Measurements from ENCODE around the gene CDH4. TPM values are rescaled to one million over a fixed set of nuclear protein-coding genes. Genes with fewer than 3 reads are reported as not detected.

CDH4 gene
- total RNA-seq, 1 experiment from 2014 or later: not detected

GRCh38 chr20:61763740-61764400 lies 511.8 kb downstream of the CDH4 start:
- no TSS peak for BruUV-seq (replicated peaks)
- H3K27me3 ChIP-seq (ENCODE audit: control insufficient read depth, insufficient read depth, low read length): peaks cover 16% of the 10 kb centered on the region
- in situ Hi-C loops (cut with HindIII; ENCODE audit: low pct_unique_long_range_greater_than_20kb, low sequenced_read_pairs): no loop called here

DNA sequence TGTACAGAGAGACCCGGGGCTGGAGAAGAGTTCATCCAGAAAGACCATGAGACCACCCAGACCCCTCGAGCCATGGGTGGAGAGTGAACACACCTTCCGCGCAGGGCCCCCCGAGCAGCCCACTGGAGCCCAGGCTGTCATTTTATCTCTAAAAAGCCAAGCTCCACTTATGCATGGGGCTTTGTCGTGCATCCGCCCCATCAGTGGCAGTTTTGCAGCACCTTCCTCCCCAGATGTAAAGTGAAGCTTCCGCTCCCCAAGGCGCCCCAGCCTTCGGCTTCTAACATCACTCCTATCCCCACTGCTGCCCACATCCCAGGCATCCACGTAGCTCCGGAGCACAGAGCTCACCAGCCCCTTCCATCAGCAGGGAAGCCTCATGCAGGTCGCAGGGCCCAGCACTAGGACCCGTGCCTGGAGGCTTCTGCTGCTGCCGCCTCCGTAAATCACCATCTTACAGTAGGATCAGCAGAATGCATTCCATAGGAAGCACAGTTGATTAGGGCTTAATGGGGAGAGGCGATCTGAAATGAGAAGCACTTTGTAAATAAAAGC lies 512.5 kb downstream of the CDH4 start:
- POLR2A ChIA-PET: no interaction called here
- DNase-seq (ENCODE audit: low read depth, low spot score): no peak
- in situ Hi-C loops (cut with HindIII; ENCODE audit: low pct_unique_long_range_greater_than_20kb, low sequenced_read_pairs): no loop called here

More at GRCh38 chr20:61763740-61764400, 511.8 kb downstream of the CDH4 start:
- intact Hi-C loops (cut with micrococcal nuclease; ENCODE audit: unreplicated experiment): no loop called here
- ChIA-PET CTCF (no interaction called here), POLR2A (no interaction called here)
- TF ChIP-seq POLR2AphosphoS5 (IDR thresholded peaks at IDR 0.05; ENCODE audit: low read depth, low read length) (no peak), TCF7L2 (IDR thresholded peaks at IDR 0.05; ENCODE audit: low read depth, low read length) (no peak), SIN3A (IDR thresholded peaks at IDR 0.05; ENCODE audit: borderline replicate concordance, insufficient read depth, low read depth, low read length) (no peak)
- TF ChIP-seq, protein P1, sequence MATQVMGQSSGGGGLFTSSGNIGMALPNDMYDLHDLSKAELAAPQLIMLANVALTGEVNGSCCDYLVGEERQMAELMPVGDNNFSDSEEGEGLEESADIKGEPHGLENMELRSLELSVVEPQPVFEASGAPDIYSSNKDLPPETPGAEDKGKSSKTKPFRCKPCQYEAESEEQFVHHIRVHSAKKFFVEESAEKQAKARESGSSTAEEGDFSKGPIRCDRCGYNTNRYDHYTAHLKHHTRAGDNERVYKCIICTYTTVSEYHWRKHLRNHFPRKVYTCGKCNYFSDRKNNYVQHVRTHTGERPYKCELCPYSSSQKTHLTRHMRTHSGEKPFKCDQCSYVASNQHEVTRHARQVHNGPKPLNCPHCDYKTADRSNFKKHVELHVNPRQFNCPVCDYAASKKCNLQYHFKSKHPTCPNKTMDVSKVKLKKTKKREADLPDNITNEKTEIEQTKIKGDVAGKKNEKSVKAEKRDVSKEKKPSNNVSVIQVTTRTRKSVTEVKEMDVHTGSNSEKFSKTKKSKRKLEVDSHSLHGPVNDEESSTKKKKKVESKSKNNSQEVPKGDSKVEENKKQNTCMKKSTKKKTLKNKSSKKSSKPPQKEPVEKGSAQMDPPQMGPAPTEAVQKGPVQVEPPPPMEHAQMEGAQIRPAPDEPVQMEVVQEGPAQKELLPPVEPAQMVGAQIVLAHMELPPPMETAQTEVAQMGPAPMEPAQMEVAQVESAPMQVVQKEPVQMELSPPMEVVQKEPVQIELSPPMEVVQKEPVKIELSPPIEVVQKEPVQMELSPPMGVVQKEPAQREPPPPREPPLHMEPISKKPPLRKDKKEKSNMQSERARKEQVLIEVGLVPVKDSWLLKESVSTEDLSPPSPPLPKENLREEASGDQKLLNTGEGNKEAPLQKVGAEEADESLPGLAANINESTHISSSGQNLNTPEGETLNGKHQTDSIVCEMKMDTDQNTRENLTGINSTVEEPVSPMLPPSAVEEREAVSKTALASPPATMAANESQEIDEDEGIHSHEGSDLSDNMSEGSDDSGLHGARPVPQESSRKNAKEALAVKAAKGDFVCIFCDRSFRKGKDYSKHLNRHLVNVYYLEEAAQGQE (IDR thresholded peaks at IDR 0.05; ENCODE audit: insufficient read depth in 1 of 2, low read depth in 2 of 2, low read length in 1 of 2): no peak
- TF ChIP-seq, protein P2, sequence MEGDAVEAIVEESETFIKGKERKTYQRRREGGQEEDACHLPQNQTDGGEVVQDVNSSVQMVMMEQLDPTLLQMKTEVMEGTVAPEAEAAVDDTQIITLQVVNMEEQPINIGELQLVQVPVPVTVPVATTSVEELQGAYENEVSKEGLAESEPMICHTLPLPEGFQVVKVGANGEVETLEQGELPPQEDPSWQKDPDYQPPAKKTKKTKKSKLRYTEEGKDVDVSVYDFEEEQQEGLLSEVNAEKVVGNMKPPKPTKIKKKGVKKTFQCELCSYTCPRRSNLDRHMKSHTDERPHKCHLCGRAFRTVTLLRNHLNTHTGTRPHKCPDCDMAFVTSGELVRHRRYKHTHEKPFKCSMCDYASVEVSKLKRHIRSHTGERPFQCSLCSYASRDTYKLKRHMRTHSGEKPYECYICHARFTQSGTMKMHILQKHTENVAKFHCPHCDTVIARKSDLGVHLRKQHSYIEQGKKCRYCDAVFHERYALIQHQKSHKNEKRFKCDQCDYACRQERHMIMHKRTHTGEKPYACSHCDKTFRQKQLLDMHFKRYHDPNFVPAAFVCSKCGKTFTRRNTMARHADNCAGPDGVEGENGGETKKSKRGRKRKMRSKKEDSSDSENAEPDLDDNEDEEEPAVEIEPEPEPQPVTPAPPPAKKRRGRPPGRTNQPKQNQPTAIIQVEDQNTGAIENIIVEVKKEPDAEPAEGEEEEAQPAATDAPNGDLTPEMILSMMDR (IDR thresholded peaks at IDR 0.05): no peak
- ATAC-seq (no peak), DNase-seq (ENCODE audit: low read depth, low spot score) (no peak)
- no peaks in the 10 kb centered on the region for H3K36me3 ChIP-seq (ENCODE audit: control insufficient read depth, insufficient read depth, low read length)
- no peaks in the 10 kb centered on the region for H3K4me1 ChIP-seq (ENCODE audit: control insufficient read depth, insufficient read depth, low read length)
- no peaks in the 10 kb centered on the region for H3K9me3 ChIP-seq (ENCODE audit: control insufficient read depth, insufficient read depth, low read depth, low read length)
- no peak overlapping the region for H3K27ac ChIP-seq (ENCODE audit: low read length)
- H3K4me3 ChIP-seq (ENCODE audit: low read depth in 2 of 2, low read length in 2 of 2): no peak overlapping the region

More for the DNA sequence above, 512.5 kb downstream of the CDH4 start:
- Histone ChIP-seq H3K9me3 (ENCODE audit: control insufficient read depth, insufficient read depth, low read depth, low read length) (no peaks in the 10 kb centered on the region), H3K4me3 (ENCODE audit: low read depth in 2 of 2, low read length in 2 of 2) (no peak overlapping the region), H3K27ac (ENCODE audit: low read length) (no peak overlapping the region), H3K4me1 (ENCODE audit: control insufficient read depth, insufficient read depth, low read length) (no peaks in the 10 kb centered on the region), H3K36me3 (ENCODE audit: control insufficient read depth, insufficient read depth, low read length) (no peaks in the 10 kb centered on the region), H3K27me3 (ENCODE audit: control insufficient read depth, insufficient read depth, low read length) (peaks cover 19% of the 10 kb centered on the region)
- no peak for ATAC-seq
- no TSS peak for BruUV-seq (replicated peaks)
- CTCF ChIA-PET: no interaction called here
- TF ChIP-seq, protein P2 (IDR thresholded peaks at IDR 0.05): no peak
- TF ChIP-seq, protein P1 (IDR thresholded peaks at IDR 0.05; ENCODE audit: insufficient read depth in 1 of 2, low read depth in 2 of 2, low read length in 1 of 2): no peak
- no peak for TF ChIP-seq POLR2AphosphoS5 (IDR thresholded peaks at IDR 0.05; ENCODE audit: low read depth, low read length)
- TF ChIP-seq TCF7L2 (IDR thresholded peaks at IDR 0.05; ENCODE audit: low read depth, low read length): no peak
- no peak for TF ChIP-seq SIN3A (IDR thresholded peaks at IDR 0.05; ENCODE audit: borderline replicate concordance, insufficient read depth, low read depth, low read length)
- intact Hi-C loops (cut with micrococcal nuclease; ENCODE audit: unreplicated experiment): no loop called here
